ENCODE results near the gene CCDC146. TPM values are rescaled to one million over a fixed set of nuclear protein-coding genes. Genes with fewer than 3 reads are reported as not detected.
A peak's percentile ranks its signal among the peaks of the same experiment; 100 is the strongest.
"Not testable (repeated sequence)": the region's sequence is repeated elsewhere in the genome, so short reads cannot be mapped to it uniquely, and the experiment has no call there.

The CCDC146 gene
- total and polyA plus RNA-seq, 9 of the 15 experiments (the other 6 are each of a cell fraction or from before 2014, with no cell fraction given), result 0.10 to 0.98 (median 0.26) TPM; not detected in 1

DNA sequence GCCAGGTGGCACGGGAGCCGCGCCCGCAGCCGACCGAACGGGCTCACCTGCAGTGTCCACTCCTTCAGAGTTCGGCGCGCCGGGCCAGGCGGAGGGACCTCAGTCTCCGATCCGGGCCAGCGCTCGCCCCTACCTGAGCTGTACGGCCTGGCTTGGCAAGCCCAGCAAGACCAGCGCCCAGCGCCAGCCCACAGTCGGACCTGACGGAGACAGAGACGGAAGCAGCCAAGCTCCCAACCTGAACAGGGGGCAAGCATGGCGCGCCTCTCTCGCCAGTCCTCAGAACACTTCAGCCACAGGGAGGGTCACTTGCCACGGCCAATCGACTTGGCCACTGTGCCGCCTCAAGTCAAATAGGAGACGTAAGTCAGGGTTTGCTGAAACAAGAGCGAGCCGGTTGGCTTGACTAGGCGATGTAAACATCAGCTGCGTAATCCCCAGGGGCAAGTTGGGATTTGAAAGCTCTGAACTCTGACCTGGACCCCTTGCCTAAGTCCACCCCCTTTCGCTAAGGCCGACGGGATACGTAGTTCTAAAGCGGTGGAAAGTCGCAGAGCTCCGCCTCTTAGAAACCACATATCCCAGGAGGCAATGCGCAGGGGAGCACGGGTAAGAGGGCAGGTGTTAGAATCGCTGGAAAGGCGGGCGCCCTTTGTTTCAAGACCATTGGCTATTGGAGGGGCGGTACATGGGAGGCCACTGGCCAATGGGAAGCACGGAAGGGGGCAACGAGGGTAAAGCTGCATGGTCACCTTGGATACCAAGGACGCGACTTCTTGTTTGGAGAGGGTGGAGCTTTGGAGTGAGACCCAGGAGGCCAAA lies at the start of gene CCDC146 (continued):
- peak; percentile 54 to 82 for TF ChIP-seq MAZ (CRISPR knock-in tag; conservative IDR thresholded peaks at IDR 0.05 in 1 of 2, IDR thresholded peaks at IDR 0.05 in 1 of 2)
- TF ChIP-seq ZNF766 (CRISPR knock-in tag; conservative IDR thresholded peaks at IDR 0.05), result peak; percentile 87
- peak; percentile 98 for TF ChIP-seq HCFC1 (IDR thresholded peaks at IDR 0.05; ENCODE audit: low read depth, low read length)
- peak; percentile 67 for TF ChIP-seq GABPA (tag; conservative IDR thresholded peaks at IDR 0.05; ENCODE audit: low read depth)
- TF ChIP-seq, protein P1, sequence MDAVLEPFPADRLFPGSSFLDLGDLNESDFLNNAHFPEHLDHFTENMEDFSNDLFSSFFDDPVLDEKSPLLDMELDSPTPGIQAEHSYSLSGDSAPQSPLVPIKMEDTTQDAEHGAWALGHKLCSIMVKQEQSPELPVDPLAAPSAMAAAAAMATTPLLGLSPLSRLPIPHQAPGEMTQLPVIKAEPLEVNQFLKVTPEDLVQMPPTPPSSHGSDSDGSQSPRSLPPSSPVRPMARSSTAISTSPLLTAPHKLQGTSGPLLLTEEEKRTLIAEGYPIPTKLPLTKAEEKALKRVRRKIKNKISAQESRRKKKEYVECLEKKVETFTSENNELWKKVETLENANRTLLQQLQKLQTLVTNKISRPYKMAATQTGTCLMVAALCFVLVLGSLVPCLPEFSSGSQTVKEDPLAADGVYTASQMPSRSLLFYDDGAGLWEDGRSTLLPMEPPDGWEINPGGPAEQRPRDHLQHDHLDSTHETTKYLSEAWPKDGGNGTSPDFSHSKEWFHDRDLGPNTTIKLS (IDR thresholded peaks at IDR 0.05; ENCODE audit: borderline replicate concordance, low read depth), result peak; percentile 83
- TF ChIP-seq DIDO1 (tag; IDR thresholded peaks at IDR 0.05; ENCODE audit: low read depth), result peak; percentile 60; the same call in 1 of the 2 replicates
- peak; percentile 77; the same call in 1 of the 2 replicates for TF ChIP-seq ATF7 (IDR thresholded peaks at IDR 0.05)
- TF ChIP-seq RCOR1 (IDR thresholded peaks at IDR 0.05; ENCODE audit: borderline replicate concordance in 1 of 2, low read depth in 2 of 2, low read length in 2 of 2), result peak in 1 of 2 experiments; percentile 45; a peak in 1 of 4 replicates
- TF ChIP-seq, protein P2, sequence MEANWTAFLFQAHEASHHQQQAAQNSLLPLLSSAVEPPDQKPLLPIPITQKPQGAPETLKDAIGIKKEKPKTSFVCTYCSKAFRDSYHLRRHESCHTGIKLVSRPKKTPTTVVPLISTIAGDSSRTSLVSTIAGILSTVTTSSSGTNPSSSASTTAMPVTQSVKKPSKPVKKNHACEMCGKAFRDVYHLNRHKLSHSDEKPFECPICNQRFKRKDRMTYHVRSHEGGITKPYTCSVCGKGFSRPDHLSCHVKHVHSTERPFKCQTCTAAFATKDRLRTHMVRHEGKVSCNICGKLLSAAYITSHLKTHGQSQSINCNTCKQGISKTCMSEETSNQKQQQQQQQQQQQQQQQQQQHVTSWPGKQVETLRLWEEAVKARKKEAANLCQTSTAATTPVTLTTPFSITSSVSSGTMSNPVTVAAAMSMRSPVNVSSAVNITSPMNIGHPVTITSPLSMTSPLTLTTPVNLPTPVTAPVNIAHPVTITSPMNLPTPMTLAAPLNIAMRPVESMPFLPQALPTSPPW (CRISPR knock-in tag; IDR thresholded peaks at IDR 0.05), result peak; percentile 86
- TF ChIP-seq RBFOX2 (IDR thresholded peaks at IDR 0.05; ENCODE audit: low read depth, low read length), result peak; percentile 56
- TF ChIP-seq RFX1 (IDR thresholded peaks at IDR 0.05), result peak; percentile 86
- peak; percentile 80 for TF ChIP-seq MYBL2 (IDR thresholded peaks at IDR 0.05; ENCODE audit: low read depth)
- not testable (repeated sequence) for TF ChIP-seq MYBL2, JUN (CRISPR knock-in tag; IDR thresholded peaks at IDR 0.05; ENCODE audit: borderline replicate concordance)
- peak; percentile 45; the same call in 1 of the 2 replicates for TF ChIP-seq JUN (IDR thresholded peaks at IDR 0.05; ENCODE audit: borderline replicate concordance, low read depth, low read length)
- peak; percentile 65 for TF ChIP-seq CXXC5 (CRISPR knock-in tag; IDR thresholded peaks at IDR 0.05)
- TF ChIP-seq FOXA3 (CRISPR knock-in tag; conservative IDR thresholded peaks at IDR 0.05 in 1 of 2, IDR thresholded peaks at IDR 0.05 in 1 of 2), result 0 out of 4 replicates have a peak, but pooled peaks have one; percentile 4 to 39
- peak; percentile 50 for TF ChIP-seq ZFX (CRISPR knock-in tag; IDR thresholded peaks at IDR 0.05)
- 0 out of 2 replicates have a peak, but pooled peaks have one; percentile 13 for TF ChIP-seq CEBPB (tag; IDR thresholded peaks at IDR 0.05)
- peak; percentile 51; the same call in 1 of the 2 replicates for TF ChIP-seq L3MBTL2 (IDR thresholded peaks at IDR 0.05)
- peak; percentile 79 for TF ChIP-seq BHLHE40 (IDR thresholded peaks at IDR 0.05; ENCODE audit: low read length)
- TF ChIP-seq, protein P3, sequence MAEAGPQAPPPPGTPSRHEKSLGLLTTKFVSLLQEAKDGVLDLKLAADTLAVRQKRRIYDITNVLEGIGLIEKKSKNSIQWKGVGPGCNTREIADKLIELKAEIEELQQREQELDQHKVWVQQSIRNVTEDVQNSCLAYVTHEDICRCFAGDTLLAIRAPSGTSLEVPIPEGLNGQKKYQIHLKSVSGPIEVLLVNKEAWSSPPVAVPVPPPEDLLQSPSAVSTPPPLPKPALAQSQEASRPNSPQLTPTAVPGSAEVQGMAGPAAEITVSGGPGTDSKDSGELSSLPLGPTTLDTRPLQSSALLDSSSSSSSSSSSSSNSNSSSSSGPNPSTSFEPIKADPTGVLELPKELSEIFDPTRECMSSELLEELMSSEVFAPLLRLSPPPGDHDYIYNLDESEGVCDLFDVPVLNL (CRISPR knock-in tag; IDR thresholded peaks at IDR 0.05; ENCODE audit: low read depth), result peak; percentile 49; the same call in 1 of the 2 replicates
- TF ChIP-seq FOS (IDR thresholded peaks at IDR 0.05; ENCODE audit: extremely low read depth, insufficient read length), result peak; percentile 79
- peak; percentile 65 for TF ChIP-seq ZNF263 (CRISPR knock-in tag; IDR thresholded peaks at IDR 0.05; ENCODE audit: borderline replicate concordance)

Data from K562 (cell line).